Prostate gland (tissue), 2 donors: Measurements from ENCODE around the gene AATK.

Experiments used
- POLR2A ChIP-seq: fragments of 450-650 bp; IDR thresholded peaks from one replicate; pipeline ENCODE4 v1.6.1; 2016; ENCODE audit warnings: antibody characterized with exemption, mild to moderate bottlenecking
- TF ChIP-seq, protein P1 (sequence below), 4 experiments: fragments of 200-600 bp in 2 of 4; fragments of 450-650 bp in 2 of 4; sonication (generic) in 2 of 4; IDR thresholded peaks; 1 replicate in 3 of 4; 2 replicates in 1 of 4; pipeline ENCODE4 v1.5.1; 2016 to 2019; ENCODE audit warnings: antibody characterized with exemption in 4 of 4, mild to moderate bottlenecking in 2 of 4, moderate library complexity in 2 of 4

DNA sequence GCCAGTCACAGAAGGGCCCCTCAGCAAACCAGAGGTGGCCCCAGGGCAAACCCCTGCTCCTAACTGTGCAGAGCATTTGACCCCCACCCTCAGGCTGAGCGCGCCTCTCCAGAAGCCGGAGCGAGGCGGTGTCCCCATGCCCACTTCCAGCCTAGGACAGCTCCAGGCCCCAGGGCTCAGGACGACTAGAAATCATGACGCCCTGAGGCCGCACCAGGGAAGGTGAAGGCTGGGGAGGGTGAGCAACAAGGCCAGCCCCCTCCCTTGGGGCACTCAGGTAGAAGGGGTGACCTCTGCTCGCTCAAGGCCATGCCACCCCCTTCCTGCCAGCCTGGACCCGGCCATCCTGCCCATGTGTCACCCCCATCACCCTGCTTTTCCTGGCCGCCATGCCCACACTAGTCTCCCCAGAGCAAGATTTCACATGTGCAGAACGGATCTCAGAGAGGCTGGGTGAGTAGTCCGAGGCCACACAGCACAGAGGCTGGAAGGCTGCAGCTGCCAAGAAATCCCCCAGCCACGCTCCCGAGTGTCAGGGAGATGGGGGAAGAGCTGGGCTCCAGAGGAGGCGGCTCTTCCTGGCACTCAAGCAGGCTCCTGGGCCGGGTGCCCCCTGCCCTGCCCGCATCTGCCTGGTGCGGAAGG, 2.8 kb downstream of the AATK start:
- TF ChIP-seq, protein P1, sequence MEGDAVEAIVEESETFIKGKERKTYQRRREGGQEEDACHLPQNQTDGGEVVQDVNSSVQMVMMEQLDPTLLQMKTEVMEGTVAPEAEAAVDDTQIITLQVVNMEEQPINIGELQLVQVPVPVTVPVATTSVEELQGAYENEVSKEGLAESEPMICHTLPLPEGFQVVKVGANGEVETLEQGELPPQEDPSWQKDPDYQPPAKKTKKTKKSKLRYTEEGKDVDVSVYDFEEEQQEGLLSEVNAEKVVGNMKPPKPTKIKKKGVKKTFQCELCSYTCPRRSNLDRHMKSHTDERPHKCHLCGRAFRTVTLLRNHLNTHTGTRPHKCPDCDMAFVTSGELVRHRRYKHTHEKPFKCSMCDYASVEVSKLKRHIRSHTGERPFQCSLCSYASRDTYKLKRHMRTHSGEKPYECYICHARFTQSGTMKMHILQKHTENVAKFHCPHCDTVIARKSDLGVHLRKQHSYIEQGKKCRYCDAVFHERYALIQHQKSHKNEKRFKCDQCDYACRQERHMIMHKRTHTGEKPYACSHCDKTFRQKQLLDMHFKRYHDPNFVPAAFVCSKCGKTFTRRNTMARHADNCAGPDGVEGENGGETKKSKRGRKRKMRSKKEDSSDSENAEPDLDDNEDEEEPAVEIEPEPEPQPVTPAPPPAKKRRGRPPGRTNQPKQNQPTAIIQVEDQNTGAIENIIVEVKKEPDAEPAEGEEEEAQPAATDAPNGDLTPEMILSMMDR (IDR thresholded peaks at IDR 0.05): no peak
- no peak for TF ChIP-seq POLR2A
